CD1c-positive myeloid dendritic cell (primary cell): ENCODE measurements around the gene MIP.
A peak's percentile ranks its signal among the peaks of the same experiment; 100 is the strongest.
"Not testable (repeated sequence)": the region's sequence is repeated elsewhere in the genome, so short reads cannot be mapped to it uniquely, and the experiment has no call there.

Source experiments
- DNase-seq: peaks from one replicate; pipeline ENCODE4 v3.0.0-alpha.2; 2016; ENCODE audit errors: extremely low spot score

Gene MIP

GRCh38 chr12:56468216-56469006 is 14.0 kb upstream of the MIP start, which contains the start of gene SPRYD4:
SPRYD4 (plus strand) TSS chr12:56468578; CDS start chr12:56468592, 14 bp downstream.
- peak; percentile 98 for DNase-seq

DNA sequence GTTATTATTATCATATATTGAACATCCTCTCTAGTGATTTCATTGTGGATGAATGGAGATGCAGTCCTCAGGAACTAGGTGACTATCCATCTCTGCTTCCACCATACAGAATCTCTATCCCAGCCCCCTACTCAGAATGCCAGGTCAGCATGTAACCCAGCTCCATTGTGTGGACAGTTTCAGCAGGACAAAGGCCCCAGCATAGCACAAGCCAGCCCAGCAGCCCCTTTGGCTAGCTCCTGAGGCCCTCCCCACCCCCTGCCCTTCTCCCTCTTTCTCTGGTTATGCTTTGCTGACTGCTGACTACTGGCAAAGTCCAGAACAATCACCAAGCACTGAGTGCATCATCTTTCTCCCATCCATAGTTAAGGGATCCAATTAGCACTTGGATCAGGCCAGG is 8.1 kb upstream of the MIP start:
- DNase-seq = no peak

DNA sequence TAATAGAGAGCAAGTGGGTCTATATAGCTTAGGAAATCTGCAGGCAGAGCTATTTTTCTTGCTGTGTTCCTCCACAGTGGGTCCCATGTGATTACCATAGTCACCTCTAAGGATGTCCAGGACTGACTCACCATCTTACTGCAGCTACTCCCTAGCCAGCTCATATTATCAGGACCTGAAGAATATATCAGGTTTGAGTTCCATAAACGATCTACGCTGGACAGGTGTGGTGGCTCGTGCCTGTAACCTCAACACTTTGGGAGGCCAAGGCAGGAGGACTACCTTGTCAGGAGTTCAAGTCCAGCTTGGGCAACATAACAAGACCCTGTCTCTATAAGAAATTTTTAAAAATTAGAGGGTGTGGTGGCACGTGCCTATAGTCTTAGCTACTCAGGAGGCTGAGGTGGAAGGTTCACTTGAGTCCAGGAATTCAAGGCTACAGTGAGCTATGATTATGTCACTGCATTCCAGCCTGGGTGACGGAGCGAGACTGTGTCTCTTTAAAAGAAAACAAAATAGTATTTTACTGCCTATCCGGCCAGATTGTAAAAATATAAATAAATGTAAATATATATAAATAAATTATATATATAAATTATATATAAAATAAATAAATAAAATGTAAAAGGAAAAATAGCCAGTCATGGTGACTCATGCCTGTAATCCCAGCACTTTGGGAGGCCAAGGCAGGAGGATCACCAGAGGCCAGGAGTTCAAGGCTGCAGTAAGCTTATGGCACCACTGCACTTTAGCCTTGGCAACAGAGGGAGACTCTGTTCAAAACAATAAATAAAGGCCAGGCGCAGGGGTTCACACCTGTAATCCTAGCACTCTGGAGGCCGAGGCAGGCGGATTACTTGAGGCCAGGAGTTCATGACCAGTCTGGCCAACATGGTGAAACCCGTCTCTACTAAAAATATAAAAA is 7.0 kb upstream of the MIP start:
- DNase-seq = no peak

DNA sequence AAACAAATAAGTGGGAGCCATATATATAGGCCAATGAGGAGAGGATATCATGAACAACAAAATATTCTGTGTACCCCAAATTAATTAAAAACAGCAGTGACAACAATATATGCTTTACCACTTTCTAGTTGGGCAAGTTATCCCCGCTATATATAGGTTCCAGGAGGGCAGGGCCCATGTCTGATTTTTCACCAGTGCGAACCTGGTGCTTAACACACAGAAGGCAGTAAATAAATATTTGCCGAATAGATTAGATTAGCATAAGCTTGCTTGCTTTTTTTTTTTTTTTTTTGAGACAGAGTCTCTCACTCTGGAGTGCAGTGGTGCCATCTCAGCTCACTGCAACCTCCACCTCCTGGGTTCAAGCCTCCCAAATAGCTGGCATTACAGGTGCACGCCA is 3.4 kb upstream of the MIP start:
- DNase-seq = no peak

GRCh38 chr12:56451147-56451546 is 3.3 kb downstream of the MIP start:
- DNase-seq = no peak

- no peak for DNase-seq
Observed at GRCh38 chr12:56450241-56450640, 4.2 kb downstream of the MIP start.

DNA sequence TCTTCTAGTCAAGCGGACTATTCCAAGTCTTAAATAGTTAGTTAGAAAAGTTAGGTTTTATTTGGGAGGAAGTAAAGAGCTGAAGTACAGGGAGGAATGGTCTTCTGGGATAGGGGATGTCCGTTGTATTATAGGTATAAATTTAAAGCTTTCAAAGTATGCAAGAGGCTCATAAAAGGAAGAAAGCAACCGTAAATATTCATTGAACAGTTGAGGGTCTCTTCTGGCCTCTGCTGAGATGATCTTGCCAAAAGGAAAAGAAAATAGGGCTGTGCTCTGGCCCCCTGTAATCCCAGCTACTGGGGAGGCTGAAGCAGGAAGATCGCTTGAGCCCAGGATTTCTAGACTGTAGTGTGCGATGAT is 4.9 kb downstream of the MIP start:
- DNase-seq = no peak

DNA sequence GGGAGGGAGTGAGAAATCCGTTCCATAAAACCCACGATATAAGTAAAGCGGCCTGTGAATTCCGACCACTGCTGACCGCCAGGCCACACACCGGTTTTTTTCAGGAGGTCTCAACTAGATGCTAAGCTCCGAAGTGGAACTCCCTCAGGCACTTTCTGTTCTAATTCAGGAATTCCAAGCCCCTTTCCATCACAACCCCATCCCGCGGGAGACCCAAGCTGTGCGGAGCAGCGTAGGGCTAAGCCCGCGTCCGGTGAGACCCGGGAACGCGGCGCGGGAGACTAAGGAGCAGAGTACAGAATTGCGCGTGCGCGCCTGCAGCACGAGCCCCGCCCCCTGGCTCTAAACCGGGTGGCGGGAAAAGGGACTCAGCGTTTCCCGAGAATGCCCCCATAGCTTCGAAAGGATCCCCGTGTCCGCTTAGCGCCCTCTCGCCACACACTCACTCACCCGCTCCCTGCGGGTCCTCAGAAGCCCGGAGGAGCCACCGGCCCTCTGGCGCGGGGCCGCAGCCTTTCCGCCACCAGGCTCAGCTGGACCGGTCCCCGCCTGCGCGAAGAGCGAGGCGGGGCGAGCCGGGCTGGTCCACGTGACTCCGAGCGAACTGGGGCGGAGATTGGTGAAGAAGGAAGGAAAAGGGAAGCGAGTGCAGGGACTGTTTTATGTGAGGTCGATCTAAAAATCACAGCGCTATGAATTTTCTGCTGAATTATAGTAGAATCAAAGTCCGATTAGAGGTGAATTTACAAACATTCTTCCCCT is 5.4 kb downstream of the MIP start, which contains the start of gene TIMELESS:
Gene TIMELESS (minus strand): TSS at position 567 of the 762 bp plus-strand sequence. CDS start 15,256 bp downstream, outside the sequence.
- DNase-seq = peak; percentile 94

GRCh38 chr12:56443208-56443607 is 11.2 kb downstream of the MIP start:
- DNase-seq = not testable (repeated sequence)

GRCh38 chr12:56437430-56438176 is 16.9 kb downstream of the MIP start:
- no peak for DNase-seq

DNA sequence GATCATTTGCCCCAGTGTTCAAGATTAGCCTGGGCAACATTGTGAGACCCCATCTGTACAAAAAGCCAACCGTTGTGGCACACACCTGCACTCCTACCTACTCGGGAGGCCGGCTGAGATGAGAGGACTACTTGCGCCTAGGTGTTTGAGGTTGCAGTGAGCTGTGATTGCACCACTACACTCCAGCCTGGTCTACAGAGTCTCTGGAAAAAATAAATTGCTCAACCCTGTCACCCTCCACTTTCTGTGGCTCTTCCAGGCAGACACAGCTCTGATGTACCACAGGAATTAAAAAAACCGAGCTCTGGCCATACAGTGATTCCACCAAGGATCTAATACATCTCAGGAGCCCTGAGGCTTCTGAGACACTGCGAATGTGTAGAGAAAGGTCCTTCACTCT is 19.6 kb downstream of the MIP start:
- DNase-seq = no peak

DNA sequence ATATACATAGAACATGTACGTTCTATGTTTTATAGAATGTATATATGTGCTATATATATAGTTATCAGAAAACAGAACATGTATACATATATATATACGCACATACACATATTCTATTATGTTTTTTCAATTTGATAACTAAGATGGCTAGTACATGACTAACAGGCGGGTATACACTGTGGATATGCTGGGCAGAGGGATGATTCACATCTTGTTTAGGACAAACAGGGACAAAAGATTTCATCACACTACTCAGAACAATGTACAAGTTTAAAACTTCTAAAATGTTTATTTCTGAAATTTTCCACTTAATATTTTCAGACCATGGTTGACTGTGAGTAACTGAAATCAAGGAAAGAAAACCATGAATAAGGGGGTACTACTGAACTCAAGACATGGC is 22.6 kb downstream of the MIP start:
- DNase-seq = no peak

- no peak for DNase-seq
Observed at GRCh38 chr12:56431288-56431687, 23.2 kb downstream of the MIP start.

- no peak for DNase-seq
Observed at GRCh38 chr12:56425940-56426438, 28.5 kb downstream of the MIP start.

GRCh38 chr12:56425193-56425592 is 29.3 kb downstream of the MIP start:
- DNase-seq = no peak

DNA sequence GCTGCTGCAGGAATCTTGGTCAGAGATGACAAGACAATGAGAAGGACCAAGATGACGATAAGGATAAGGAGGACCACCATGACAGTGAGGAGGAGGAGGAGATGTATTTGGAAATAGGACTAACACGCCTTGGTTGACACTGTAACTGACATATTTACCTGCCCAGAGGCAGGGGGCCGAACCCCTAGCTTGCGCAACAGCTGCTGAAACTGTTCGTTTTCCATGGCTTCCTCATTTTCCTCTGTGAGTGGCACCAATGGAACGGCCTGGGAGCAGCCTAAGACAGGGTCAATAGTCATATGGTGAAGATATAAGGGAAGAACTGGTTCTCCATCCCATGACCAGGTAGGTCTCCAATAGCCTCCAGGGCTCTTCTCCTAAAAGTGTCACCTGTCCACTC is 34.0 kb downstream of the MIP start:
- peak; percentile 8 for DNase-seq

DNA sequence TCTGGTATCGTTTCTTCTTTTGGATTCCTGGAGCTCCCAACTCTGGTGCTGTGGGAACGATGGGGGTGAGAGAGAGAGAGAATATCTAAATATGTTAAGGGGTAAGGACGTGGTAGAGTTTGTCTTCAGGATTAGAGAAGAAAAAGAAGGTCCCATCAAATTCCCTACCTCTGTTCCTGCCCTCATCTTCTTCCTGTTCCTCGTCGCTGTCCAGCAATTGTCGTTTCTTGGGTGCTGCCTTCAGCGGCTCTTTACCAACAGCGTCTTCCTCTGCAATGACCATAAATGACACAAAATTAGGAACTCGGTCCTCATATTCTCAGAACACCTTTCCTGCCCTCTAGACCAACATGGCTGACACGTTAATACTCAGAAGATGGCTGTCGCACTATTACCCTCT is 36.7 kb downstream of the MIP start:
- no peak for DNase-seq

GRCh38 chr12:56414401-56414800 is 40.1 kb downstream of the MIP start:
- no peak for DNase-seq

DNA sequence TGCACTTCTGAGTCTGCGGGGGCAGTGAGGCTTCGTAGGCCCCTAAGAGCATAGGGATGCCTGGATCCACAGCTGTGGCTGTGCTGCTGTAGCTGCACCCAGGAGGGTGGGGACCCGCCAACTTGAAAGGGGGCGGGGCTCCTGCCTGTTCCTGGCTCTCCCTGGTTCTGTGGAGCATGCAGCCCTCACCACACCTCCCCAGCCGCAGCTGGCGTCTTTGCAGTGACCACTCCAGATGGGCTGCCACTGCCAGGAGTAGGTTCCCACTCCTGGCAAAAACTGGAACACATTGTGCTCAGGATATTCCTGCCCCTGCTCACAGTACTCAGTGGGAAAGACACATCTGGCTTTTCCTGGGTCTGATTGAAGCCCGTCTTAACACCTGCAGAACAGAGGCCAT is 41.1 kb downstream of the MIP start:
- DNase-seq = no peak

GRCh38 chr12:56411781-56412639 is 42.4 kb downstream of the MIP start:
- no peak for DNase-seq
